WI38 (cell line): ENCODE data around the gene SLC6A6.

ENCODE experiments used
- H3K4me3 ChIP-seq: 2 replicates; pipeline ENCODE4 v1.5.1; 2011; ENCODE audit warnings: low read depth, mild to moderate bottlenecking, control low read depth, low read length
- TF ChIP-seq, protein P1 (sequence below): IDR thresholded peaks from 2 replicates; pipeline ENCODE4 v1.5.1; 2012; ENCODE audit warnings: low read depth, mild to moderate bottlenecking, control low read depth, low read length

Gene SLC6A6

GRCh38 chr3:14484741-14485140 lies 82.3 kb downstream of the SLC6A6 start:
- TF ChIP-seq, protein P1, sequence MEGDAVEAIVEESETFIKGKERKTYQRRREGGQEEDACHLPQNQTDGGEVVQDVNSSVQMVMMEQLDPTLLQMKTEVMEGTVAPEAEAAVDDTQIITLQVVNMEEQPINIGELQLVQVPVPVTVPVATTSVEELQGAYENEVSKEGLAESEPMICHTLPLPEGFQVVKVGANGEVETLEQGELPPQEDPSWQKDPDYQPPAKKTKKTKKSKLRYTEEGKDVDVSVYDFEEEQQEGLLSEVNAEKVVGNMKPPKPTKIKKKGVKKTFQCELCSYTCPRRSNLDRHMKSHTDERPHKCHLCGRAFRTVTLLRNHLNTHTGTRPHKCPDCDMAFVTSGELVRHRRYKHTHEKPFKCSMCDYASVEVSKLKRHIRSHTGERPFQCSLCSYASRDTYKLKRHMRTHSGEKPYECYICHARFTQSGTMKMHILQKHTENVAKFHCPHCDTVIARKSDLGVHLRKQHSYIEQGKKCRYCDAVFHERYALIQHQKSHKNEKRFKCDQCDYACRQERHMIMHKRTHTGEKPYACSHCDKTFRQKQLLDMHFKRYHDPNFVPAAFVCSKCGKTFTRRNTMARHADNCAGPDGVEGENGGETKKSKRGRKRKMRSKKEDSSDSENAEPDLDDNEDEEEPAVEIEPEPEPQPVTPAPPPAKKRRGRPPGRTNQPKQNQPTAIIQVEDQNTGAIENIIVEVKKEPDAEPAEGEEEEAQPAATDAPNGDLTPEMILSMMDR = no peak
- no peak overlapping the region for H3K4me3 ChIP-seq

DNA sequence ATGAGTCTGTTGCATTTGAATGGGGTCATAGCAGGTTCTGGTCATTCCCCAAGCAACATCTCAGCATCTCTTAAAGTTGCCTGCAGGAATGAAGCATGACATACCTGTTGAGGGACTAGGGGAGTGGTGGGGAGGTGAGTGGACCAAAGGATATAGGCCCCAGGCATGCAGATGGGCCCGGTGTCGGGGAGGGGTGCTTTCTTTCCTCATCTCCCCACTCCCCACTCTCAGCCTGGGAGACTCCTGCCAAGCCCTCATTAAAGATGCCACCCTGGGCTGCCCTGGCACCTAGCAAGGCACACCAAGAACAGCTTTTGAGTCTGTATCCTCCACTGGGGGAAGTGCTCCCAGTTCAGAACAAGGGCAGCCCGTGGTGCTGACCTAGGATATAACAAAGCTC lies 83.6 kb downstream of the SLC6A6 start:
- TF ChIP-seq, protein P1 = no peak
- no peak overlapping the region for H3K4me3 ChIP-seq

DNA sequence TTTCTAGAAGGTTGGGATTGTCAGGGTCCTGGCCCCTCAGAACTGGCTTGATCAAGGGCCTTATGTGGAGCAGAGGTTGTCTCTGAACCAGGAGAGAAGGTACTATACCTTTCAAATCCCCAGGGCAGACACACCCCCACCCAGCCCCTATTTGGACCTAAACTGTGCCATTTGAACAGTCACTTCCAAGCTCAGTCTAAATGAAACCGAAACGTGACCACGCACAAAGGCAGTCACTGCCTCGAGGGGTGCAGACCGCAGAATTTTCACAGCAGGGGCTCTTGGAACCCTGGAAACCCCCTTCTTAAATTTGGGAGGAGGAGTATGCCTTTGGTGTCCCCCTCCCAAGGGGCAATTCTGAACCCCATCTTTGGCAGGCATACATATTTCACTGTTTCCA lies 84.1 kb downstream of the SLC6A6 start:
- H3K4me3 ChIP-seq = no peak overlapping the region
- TF ChIP-seq, protein P1 = no peak

DNA sequence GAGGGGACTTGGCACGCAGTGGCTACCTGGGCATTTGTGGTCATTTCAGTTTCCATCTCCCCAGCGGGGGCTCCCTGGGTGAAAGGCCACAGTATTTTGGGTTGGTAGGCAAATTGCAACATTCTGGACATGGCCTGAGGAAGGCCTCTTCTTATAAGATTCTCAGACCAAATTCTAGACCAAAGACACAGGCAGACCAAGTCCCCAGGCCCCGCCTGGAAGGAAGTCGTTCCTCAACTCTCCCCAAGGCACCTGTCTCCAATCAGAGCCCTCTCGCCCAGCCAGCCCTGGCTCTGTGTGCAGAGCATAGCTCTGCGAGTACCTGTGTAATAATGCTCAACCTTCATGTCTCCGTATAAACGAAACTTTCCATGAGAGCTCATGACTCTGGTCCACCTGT lies 84.7 kb downstream of the SLC6A6 start:
- TF ChIP-seq, protein P1 = no peak
- H3K4me3 ChIP-seq = no peak overlapping the region

GRCh38 chr3:14487821-14488220 lies 85.4 kb downstream of the SLC6A6 start:
- TF ChIP-seq, protein P1 = no peak
- H3K4me3 ChIP-seq = no peak overlapping the region

- TF ChIP-seq, protein P1 = no peak
- no peak overlapping the region for H3K4me3 ChIP-seq
These were observed 86.1 kb downstream of the SLC6A6 start for GRCh38 chr3:14488286-14489041.

GRCh38 chr3:14489641-14490040 lies 87.2 kb downstream of the SLC6A6 start:
- TF ChIP-seq, protein P1 = no peak
- no peak overlapping the region for H3K4me3 ChIP-seq
